HG03066 (cell line): Measurements from ENCODE around the gene SRD5A3.

Experiments used
- ATAC-seq: cut with Tn5 transposase; IDR thresholded peaks from one replicate; pipeline ENCODE4 v1.9.1; 2021; ENCODE audit warnings: low read depth; ENCODE audit not compliant: unreplicated experiment

Gene SRD5A3

DNA sequence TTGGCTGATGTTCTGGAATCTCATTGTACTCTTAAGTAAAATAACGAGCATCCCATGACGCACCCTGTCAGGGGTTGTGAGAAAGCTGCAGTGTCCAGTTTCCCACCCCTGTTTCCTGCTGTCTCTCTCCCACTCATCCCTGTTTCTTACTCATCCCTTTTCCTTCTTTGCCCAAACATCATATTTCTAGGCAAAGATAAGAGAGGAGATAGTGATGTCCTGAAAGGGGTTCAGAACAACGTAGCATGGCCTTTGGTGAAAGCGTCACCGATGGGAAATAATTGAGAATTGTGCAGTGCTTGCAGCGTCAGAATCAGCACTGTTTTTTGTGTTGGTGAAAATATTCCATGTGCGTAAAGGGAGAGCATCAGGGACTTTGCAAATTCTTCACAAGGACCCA, 26.2 kb downstream of the SRD5A3 start:
- no peak for ATAC-seq

DNA sequence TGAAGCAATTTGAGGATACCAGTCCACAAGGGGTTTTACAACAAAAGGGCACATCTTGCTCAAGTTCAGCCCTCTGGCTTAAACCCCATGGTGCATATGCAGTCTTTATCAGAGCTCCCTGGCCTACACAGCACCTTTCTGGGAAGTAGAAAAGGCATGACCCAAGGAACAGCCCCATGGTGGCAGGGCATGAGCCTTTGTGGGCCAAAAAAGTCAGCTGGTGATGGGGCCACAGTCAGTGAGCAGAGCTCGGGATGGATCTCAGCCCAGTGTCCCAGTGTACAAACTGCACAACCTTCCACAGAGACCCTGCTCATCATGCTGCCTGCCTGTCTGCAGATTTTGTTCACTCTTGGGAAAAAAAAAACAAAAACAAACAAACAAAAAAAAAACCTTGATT, 27.4 kb downstream of the SRD5A3 start:
- no peak for ATAC-seq

DNA sequence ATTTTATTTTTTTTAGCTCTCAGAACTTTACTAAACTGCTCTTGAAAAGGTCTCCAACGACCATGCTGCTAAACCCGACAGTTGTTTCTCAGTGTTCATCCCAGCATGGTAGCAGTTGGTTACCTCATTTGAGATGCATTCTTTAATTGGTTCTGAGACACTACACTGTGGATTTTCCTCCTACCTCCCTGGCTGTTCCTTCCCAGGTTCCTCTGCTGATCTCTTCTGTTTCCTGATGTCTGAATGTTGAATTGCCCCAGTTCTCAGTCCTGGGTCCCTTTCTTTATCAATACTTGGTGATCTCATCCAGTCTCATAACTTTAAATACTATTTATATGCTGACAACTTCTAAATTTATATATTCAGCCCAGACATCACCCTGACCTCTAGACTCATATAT, 30.7 kb downstream of the SRD5A3 start:
- ATAC-seq, result no peak

DNA sequence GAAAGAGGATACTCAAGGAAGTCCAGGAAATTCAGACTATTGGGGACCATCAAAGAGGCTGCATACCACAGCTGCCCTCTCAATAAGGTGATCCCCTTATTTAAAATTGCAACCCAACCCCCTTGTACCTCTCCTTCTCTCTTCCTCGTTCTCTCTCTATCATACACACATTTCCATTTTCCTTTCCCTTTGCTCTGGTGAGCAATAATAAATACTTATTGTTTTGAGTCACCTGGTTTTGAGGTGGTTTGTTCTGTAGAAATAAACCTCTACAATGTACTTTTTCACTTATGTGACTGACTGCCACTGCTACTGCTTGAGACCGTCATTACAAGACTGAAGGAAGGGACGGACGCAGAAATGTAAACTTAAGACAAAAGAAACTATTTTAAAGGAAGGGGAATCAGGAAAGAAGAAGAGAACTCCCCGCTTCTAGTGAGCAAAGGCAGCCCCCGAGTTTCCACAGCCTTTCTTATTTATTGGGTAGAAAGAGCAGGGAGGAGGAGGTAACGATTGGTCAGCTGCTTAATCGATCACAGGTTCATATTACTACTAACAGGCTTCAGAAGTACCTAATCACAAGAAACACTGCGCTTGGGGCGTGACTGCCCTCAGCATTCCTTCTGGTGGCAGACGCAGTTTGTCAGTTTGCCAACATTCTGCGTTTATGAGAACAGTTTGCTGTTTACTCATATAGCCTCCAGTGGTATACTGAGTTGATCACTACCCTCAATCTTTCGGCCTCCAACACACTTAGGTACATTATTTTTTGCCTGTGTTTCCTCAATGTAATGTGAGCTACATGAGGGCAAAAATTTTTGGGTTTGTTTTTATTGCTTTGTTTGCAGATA, 32.8 kb downstream of the SRD5A3 start:
- no peak for ATAC-seq

DNA sequence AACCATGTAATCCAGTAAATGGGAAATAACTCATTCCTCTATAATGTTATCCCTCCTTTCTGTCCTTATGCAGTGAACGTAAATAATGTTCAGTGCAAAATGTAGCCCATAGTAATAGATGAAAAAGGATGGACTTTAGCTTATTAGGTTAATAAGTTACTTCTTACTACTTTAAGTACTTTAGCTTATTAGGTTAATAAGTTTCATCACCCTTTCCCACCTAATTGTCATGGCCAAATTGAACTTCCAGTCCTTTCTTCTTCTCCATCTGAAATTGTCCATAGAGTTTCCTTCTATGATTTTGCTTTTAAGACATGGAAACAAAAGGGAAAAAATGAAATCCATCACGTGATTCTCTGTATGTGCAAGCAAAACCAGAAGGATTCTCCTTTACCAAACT, 34.5 kb downstream of the SRD5A3 start:
- ATAC-seq, result no peak

DNA sequence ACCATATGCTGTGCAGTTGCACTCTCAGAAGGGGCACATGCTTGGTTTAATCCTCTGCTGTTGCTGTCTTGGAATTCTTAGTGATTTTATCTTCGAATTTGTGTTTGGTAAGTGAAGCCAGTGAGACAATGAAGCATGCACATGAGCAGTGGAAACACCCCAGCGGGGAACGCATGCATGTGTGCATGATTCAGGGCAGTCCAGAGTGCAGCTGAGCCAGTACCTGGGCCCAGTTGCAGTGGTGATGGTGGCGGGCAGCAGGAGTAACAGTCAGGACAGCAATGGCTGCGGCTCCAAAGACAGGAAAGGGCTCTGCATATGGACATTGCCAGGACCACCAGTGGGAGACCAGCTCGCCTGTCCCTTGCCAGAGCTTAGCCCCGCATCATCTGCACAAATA, 35.5 kb downstream of the SRD5A3 start:
- no peak for ATAC-seq

DNA sequence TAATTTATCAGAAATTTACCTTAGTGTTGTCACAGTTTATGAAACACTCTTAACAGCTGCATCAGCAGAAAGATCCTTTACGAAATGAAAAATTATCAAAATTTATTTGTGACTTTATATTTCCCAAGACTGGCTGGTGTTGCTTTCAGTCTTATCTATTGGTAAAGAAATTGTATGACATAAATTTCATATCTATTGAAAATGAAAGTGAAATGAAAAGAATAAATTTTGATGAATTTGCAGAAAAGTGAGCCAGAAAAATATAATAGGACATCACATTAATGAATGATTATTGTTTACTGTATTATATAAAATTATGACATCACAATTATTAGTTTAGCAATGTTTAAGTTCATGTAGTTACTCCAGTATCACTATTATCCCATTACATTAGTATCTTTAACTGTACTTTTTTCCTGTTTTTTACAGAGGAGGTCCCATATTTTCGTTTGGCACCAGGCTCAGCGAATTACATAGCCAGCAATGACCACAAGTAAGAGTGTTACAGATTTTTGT, 36.5 kb downstream of the SRD5A3 start:
- ATAC-seq, result no peak

DNA sequence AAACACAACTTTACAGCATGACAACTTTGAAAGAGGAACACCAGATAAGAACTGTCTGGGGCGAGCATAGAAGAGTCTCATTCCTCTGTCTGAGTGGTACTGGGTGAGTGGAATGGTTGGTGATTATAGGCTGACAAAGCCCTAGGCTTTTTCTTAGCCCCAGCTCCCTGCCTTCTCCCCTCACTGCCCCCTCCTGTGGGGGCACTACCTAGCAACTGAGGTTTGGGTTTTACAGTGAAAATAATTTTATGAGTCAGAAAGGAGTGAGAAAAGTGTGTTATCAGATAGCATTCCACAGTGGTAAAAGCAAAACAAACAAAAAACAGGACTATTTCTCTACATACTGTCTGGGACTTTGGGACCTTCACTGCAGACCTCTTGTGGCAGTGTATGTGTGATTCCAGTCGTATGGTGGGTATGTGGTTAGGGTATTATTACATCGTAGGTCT, 39.2 kb downstream of the SRD5A3 start:
- no peak for ATAC-seq

DNA sequence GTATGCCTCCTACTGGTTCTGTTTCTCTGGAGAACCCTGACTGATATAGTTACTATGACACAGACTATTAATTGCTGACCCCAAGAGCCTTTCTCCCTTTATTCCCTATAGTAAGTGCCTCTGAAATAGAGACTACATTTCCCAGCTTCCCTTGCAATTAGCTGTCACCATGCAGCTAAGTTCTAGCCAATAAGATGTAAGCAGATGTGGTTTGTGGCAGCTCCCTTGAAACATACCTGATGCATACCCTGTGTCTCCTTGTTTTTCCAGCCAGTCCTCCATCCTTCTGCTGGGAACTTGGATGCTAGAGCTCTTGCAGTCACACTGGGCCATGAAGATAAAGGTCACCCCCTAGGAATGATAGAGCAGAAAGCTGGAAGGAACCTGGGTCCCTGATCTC, 40.0 kb downstream of the SRD5A3 start:
- ATAC-seq, result peak; percentile 85

DNA sequence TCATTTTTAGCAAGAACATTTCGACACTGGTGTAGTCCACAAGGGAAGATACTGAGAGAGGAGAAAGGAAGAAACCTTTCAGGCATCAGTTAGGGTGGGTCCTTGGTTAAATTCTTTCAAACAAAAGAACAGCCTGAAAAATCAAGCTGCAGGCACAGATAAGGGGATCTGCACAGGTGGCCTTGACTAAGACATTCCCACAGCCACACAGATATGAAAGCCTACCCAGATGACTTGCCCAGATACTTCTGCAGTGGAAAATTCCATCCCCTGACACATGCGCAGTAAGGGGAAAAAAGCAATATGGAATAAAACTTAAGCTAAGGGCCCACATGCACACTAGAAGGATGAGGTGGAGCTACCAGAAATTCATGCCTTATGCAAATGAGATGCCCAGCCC, 40.8 kb downstream of the SRD5A3 start:
- no peak for ATAC-seq

DNA sequence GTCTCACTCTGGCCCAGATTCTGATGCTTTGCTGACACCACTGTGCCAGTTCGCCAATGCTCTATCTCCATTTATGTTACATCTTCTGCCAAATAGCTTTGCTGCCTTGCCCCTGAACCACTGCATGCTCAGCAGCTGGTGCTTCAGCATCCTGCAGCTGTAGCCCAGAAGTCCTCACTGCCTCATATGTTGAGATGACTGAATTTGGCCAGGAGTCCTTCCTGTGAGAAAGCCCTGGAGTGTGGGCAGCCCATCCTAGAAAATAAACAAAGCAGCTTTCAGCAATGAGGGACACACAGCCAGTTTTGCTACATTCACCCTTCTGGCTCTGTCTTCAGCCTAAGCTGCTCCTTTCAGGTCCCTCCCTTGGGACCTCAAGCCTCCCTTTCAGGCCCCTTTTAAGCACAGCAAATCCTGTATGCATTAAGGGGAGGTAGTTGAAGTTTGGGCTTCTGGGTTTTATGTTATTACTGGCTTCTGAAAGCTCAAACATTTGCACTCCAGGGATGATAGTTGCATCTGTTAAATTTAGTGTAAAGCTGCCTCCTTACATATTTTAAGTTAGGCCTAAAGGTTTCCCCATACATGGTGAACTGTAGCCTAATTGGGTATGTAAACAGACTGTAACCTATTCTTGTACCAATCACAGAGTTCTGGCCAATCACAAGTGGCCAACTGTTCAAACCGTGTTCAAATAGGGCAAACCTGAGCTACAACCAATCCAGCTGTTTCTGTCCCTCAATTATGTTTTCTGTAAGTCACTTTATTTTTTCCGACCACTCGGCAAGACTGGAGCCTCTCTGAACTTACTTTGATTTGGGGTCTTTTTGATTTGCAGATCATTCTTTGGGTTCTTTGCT, 47.6 kb downstream of the SRD5A3 start:
- no peak for ATAC-seq

DNA sequence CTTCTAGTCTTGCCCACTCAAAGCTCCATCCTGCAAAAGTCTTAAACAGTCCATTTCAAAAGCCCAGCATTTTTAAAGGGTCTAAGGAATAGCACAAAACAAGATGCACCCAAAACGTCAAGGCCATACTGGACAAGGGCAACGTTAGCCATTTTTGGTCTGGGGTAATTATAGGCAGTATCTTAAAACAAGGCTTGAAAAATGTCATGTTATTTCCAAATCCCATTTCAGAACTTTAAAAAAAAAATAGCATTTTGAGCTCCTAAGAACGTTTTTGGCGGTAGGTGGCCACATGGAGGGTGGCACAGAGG, 49.1 kb downstream of the SRD5A3 start:
- no peak for ATAC-seq

DNA sequence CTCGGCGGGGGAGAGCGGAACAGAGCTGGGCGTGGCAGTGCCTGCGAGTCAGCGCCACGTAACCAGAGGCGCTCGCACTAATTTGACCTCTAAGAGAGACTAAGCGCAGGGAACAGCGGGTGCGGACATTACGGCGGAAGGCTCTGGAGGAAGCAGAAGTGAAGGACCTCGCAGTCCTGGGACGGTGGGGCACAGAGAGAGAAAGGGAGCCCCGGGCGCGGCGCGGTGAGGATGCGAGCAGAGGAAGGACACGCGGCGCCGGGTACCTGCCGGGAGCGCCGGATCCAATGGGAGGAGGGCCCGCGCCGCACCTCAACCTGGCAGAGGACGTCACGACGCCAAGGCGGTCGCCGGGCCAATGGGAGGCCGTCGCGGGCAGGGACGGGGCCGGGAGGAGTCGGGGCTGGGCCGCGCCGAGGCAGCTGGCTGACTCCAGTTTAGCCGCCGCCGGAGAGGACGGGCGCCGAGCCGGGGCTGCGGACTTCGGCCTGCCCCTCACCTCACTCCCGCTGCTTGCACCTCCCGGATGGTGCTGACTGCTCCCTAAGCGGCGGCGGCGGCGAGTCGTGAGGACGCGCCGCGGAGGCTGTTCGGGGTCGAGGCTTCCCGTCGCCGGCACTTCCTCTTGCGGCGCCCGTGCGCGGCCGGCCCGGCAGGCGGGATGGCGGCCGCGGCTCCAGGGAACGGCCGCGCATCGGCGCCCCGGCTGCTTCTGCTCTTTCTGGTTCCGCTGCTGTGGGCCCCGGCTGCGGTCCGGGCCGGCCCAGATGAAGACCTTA, 49.7 kb downstream of the SRD5A3 start, which contains the start of gene TMEM165:
Gene TMEM165, plus strand, starts transcription at position 429 of the 779 bp plus-strand sequence. Its CDS starts 233 bp downstream, at position 662.
- peak; percentile 90 for ATAC-seq

DNA sequence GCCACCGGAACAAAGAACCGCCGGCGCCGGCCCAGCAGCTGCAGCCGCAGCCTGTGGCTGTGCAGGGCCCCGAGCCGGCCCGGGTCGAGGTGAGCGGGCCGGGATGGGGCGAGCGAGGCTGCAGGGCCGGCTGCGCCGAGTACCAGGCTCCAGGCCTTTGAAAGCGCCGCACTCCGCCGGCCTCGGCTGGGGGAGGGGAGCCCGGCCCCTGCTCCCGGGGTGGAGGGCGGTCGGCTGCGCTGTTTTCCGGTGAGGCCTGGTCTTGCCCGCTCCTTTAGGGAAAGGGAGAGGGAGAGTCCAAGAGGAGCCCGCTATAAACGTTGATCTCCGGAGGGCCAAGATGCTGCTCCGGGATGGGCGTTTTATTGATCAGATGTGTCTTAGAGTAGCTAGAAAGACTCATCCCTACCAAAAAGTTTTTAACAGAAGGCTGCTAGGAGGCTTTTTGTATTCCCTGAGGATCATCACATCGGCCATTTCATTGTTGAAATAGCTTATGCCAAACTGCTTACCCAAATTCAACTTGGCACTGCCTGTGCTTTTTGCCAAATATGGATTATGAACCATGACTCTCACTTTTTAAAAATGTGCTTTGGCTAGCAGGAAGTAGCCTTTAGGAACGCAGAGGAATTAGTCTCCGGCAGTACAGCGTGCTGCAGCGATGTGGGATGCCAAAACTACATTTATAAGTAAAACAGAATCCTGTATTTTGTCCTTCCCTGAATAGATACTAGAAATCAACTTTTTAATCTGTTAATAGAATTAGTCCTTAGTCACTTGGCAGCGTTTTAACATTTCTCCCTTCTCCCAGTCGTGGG, 50.5 kb downstream of the SRD5A3 start:
- ATAC-seq, result peak; percentile 19

DNA sequence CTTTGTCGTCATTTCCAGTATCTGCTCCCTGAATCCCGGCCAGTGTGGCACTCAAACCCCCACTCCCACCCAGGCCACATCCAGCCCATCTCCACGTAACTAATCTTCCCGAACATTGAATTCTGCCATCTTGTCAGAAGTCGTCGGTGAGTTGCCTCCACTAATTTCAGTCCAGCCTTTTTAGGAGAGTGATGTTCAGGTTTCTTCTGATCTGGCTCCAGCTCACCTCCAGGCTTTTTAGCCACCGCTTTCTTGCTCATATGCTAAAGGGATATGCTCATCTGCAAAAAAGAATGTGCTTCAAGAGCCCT, 51.0 kb downstream of the SRD5A3 start:
- no peak for ATAC-seq

DNA sequence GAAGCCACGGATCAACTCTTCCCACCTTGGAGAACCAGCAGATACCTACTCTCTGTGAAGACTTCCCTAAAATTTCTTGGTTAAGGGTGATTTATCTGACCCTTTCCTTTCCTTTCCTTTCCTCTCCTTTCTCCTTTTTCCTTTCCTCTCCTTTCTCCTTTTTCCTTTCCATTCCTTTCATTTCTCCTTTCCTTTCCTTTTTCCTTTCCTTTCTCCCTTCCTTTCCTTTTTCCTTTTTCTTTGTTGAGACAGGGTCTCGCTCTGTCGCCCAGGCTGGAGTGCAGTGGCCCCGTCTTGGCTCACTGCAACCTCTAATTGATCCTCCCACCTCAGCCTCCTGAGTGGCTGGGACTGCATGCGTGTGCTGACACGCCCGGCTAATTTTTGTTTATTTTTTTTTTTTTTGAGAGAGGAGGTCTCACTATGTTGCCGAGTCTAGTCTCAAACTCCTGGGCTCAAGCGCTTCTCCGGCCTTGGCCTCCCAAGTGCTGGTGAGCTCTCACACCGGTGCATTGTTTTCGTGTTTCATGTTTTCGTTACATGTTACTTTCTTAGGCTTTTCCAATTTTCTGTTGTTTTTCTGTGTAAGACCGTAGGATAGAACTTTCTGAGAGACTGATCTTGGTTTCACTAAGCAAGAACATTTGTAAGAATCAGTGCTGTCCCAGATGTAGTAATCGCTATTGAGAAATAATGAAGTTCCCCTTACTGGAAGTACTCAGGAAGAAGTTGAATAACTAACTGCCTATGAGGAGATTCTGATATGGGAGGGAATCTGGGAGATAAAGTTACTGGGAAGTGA, 51.7 kb downstream of the SRD5A3 start:
- ATAC-seq, result no peak

DNA sequence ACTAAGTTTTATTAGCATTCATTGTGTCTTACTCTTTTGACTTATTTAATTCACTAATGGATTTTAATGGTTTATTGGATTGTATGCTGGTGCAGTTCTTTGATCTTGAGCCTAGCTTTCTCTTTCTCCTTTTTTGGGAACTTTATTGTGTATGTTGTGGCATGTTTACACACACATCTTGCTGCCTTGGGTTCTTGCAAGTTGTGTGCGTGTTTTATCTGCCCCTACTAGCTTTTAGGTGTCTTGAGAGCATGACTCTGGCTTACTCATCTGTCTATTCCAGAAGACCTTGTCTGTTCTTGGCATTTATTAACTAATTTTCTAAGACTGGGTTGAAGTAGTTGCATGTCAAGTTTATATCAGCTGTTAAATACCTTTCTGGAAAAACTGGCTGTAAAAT, 52.4 kb downstream of the SRD5A3 start:
- no peak for ATAC-seq

DNA sequence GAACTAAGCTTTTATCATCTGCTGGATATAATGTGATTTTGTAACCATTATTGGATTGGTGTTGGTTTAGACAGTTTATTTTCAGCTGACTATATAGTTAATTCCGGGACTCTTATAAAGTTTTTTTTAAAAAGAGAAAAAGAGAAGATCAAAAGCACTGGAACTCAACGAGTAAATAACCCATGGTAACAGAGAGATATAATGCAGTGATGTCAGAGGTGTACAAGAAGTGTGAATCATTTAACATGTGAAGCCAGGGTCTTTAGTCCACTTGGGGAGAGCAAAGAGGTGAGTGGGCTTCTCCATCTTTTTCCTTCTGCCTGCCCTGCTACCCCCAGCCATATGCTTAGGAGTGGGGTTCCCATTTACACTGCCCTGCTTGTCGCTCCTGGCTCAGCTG, 52.9 kb downstream of the SRD5A3 start:
- ATAC-seq, result no peak

DNA sequence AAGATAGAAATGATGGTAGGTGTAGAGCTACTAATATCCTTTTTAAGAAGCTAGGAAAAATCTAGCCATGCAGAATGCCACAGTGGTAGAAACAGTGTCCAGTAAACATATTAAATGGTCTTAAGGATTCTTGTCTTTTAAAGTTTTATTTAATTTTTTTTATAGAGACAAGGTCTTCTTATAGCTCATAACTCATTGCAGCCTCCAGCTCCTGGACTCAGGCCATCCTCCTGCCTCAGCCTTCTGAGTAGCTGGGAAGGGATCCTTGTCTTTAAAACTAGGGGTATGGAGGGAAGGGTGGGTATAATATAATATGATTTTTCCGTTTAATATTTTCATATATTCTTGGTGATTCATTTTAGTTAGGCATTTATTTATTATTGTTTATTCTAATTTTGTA, 53.5 kb downstream of the SRD5A3 start:
- ATAC-seq, result no peak
